H1 (cell line): ENCODE data around the gene SYT13.

Experiments used
- ASH2L ChIP-seq: fragments of 200-600, 300-600 bp; sonication (generic); IDR thresholded peaks from one replicate; pipeline ENCODE4 v1.7.1; 2017; ENCODE audit warnings: low read length
- CTCF ChIP-seq, 3 experiments: IDR thresholded peaks; 1 replicate in 2 of 3; 2 replicates in 1 of 3; pipeline versions ENCODE4 v1.5.1 to v1.6.1; 2011; ENCODE audit warnings: low read length in 3 of 3, mild to moderate bottlenecking in 3 of 3, inconsistent platforms in 2 of 3, low read depth in 1 of 3, moderate library complexity in 1 of 3; ENCODE audit not compliant: insufficient read depth in 1 of 3; ENCODE audit errors: control extremely low read depth in 1 of 3
- EZH2 ChIP-seq: fragments of 200-600 bp; sonication (generic); IDR thresholded peaks from 2 replicates; pipeline ENCODE4 v1.7.1; 2012; ENCODE audit warnings: low read depth, mild to moderate bottlenecking, moderate library complexity, low read length, inconsistent platforms; ENCODE audit not compliant: severe bottlenecking
- MAX ChIP-seq: IDR thresholded peaks from 2 replicates; pipeline ENCODE4 v1.6.1; 2012; ENCODE audit warnings: inconsistent platforms
- NRF1 ChIP-seq: IDR thresholded peaks from 2 replicates; pipeline ENCODE4 v1.6.1; 2011; ENCODE audit warnings: mild to moderate bottlenecking, low read depth, low read length, improper control_type of control experiment
- POLR2A ChIP-seq, 2 experiments: IDR thresholded peaks; 1 replicate in 1 of 2; 2 replicates in 1 of 2; pipeline ENCODE4 v1.6.1; 2011; ENCODE audit warnings: low read depth in 2 of 2, low read length in 2 of 2, mild to moderate bottlenecking in 2 of 2; ENCODE audit errors: control extremely low read depth in 1 of 2
- POLR2AphosphoS5 ChIP-seq: IDR thresholded peaks from 2 replicates; pipeline ENCODE4 v1.6.1; 2011; ENCODE audit warnings: low read depth, low read length
- RFX5 ChIP-seq: IDR thresholded peaks from 2 replicates; pipeline ENCODE4 v1.6.1; 2011; ENCODE audit warnings: low read depth, low read length, improper control_type of control experiment, borderline replicate concordance
- RXRA ChIP-seq: IDR thresholded peaks from 2 replicates; pipeline ENCODE4 v1.6.1; 2011; ENCODE audit warnings: low read depth, mild to moderate bottlenecking, low read length, moderate library complexity; ENCODE audit not compliant: insufficient read depth
- SP1 ChIP-seq: IDR thresholded peaks from 2 replicates; pipeline ENCODE4 v1.6.1; 2011; ENCODE audit warnings: low read depth, low read length
- TAF1 ChIP-seq: IDR thresholded peaks from 2 replicates; pipeline ENCODE4 v1.6.1; 2011; ENCODE audit warnings: mild to moderate bottlenecking, low read depth, low read length
- TBP ChIP-seq: IDR thresholded peaks from 2 replicates; pipeline ENCODE4 v1.6.1; 2011; ENCODE audit warnings: low read depth, low read length, improper control_type of control experiment
- USF2 ChIP-seq: IDR thresholded peaks from 2 replicates; pipeline ENCODE4 v1.6.1; 2011; ENCODE audit warnings: low read length, improper control_type of control experiment

GRCh38 chr11:45227836-45228235 is 58.3 kb downstream of the SYT13 start:
- TF ChIP-seq ASH2L (no peak), SP1 (no peak), EZH2 (no peak), POLR2AphosphoS5 (no peak), CTCF (IDR thresholded peaks at IDR 0.05; ENCODE audit: control extremely low read depth in 1 of 3, insufficient read depth in 1 of 3, low read depth in 1 of 3, low read length in 3 of 3) (no peak), RFX5 (no peak), POLR2A (IDR thresholded peaks at IDR 0.05; ENCODE audit: control extremely low read depth in 1 of 2, low read depth in 2 of 2, low read length in 2 of 2) (no peak), NRF1 (no peak), TBP (no peak), TAF1 (no peak), MAX (no peak), RXRA (no peak), USF2 (no peak)
